ENCODE results near the gene USP47. TPM values are rescaled to one million over a fixed set of nuclear protein-coding genes. Genes with fewer than 3 reads are reported as not detected.

USP47 gene
- total and polyA plus RNA-seq, 2 of the 8 experiments (the other 6 are each of a cell fraction or from before 2014, with no cell fraction given), result 4.2 to 21.3 TPM

DNA sequence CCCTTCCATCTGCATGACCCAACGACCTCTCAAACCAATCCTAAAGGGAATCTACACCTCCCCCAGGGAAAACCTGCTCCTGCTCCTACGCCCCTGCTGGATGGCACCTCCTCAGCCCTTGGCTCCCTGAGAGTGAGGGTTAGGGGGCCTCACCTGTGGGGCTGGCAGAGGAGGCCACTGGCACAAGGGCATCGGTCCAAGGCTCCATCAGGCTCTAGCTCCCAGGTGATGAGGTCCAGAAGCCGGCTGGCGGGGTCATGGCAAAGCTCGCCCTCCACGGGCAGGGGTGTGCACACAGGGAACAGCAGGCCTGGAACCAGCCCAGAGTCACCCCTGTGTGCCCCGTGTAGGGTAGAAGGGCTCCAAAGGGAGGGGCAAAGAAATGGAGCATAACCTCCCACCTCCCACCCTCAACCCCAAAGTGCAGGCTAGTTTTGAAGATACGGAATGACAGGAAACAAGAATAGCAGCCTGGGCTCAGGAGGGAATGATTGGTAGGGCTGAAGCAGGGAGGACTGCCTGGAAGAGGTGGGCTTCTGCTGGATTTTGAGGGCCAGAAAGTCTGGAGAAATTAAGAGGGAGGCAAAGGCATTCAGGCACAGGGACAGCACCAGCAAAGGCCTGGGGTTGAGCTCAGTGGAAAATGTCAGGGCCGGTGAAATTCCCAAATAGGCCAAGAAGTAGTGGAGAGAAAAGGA, 124.0 kb downstream of the USP47 start:
- no peaks in the 10 kb centered on the region for H3K27me3 ChIP-seq (replicated peaks in 1 of 4; ENCODE audit: control insufficient read depth in 3 of 4, extremely low read depth in 1 of 4, insufficient read depth in 3 of 4, low read length in 3 of 4)
- peak overlapping the region; percentile 23; the same call in 1 of the 2 replicates for H4K8ac ChIP-seq (ENCODE audit: extremely low read depth, insufficient read depth, low read length)
- no peak overlapping the region for H2BK12ac ChIP-seq (ENCODE audit: low read depth, low read length)
- H4K5ac ChIP-seq (ENCODE audit: insufficient read length, low read depth, low read length), result no peak overlapping the region
- WGBS, 2 experiments (ENCODE audit: extremely low coverage in 1 of 2, insufficient coverage in 1 of 2, insufficient read length in 1 of 2, insufficient replicate concordance in 2 of 2, low coverage in 1 of 2, low lambda C conversion rate in 2 of 2, missing lambda C conversion rate in 1 of 2), result 88% methylated on average over 9 of the region's 10 CpGs; no CpG with 5 or more reads in 1 of the 2 experiments
- H3K4me3 ChIP-seq (ENCODE audit: extremely low read depth in 1 of 4, insufficient read depth in 2 of 4, low read depth in 3 of 4, low read length in 4 of 4), result no peak overlapping the region
- H2AK5ac ChIP-seq (ENCODE audit: low read depth, low read length), result no peak overlapping the region
- H2BK5ac ChIP-seq (ENCODE audit: low read depth, low read length), result no peak overlapping the region
- peaks cover 0 to 2% (median 0%) of the 10 kb centered on the region in 4 experiments; a peak in 3 of 8 replicates for H3K36me3 ChIP-seq (ENCODE audit: control insufficient read depth in 2 of 4, insufficient read depth in 4 of 4, low read length in 3 of 4)
- POLR2A ChIA-PET (ENCODE audit: partially characterized antibody), result no interaction called here
- H3K79me1 ChIP-seq (ENCODE audit: low read depth, low read length), result no peaks in the 10 kb centered on the region
- H2BK15ac ChIP-seq (ENCODE audit: low read length), result no peak overlapping the region
- CTCF ChIA-PET (ENCODE audit: partially characterized antibody), result interaction anchor here (0.8 to 6.2 kb wide), 23 partner anchors 9 to 283 kb away, joined by 3 to 63 read pairs (median 5); partner anchors contain the start of gene DKK3
- no peak overlapping the region for H3K18ac ChIP-seq (ENCODE audit: extremely low read depth, low read length)
- H3K4me1 ChIP-seq (replicated peaks in 1 of 4; ENCODE audit: control insufficient read depth in 3 of 4, insufficient read depth in 4 of 4, low read length in 3 of 4), result no peaks in the 10 kb centered on the region; a peak in 1 of 7 replicates
- no peak overlapping the region for H2BK20ac ChIP-seq (ENCODE audit: low read length)
- H3K4ac ChIP-seq (replicated peaks; ENCODE audit: insufficient read length, low read depth, low read length), result no peak overlapping the region
- no peaks in the 10 kb centered on the region for H3K9me3 ChIP-seq (ENCODE audit: insufficient read depth in 2 of 2, low read depth in 1 of 2, low read length in 1 of 2)
- no peak overlapping the region for H3K9ac ChIP-seq (replicated peaks in 1 of 4; ENCODE audit: extremely low read depth in 1 of 4, low read depth in 3 of 4, low read length in 3 of 4)
- H2BK120ac ChIP-seq (replicated peaks; ENCODE audit: low read depth, low read length), result no peak overlapping the region
- H3K23ac ChIP-seq (ENCODE audit: insufficient read length), result no peak overlapping the region
- H3K14ac ChIP-seq (ENCODE audit: insufficient read length), result no peak overlapping the region
- H3K56ac ChIP-seq (replicated peaks; ENCODE audit: insufficient read length, low read depth, low read length), result no peak overlapping the region
- H3K27ac ChIP-seq (ENCODE audit: low read depth, low read length), result no peak overlapping the region
- peaks cover 0 to 2% of the 10 kb centered on the region in 2 experiments for H4K20me1 ChIP-seq (replicated peaks in 1 of 2; ENCODE audit: control insufficient read depth in 1 of 2, insufficient read depth in 2 of 2, low read length in 2 of 2)
- DNase-seq (ENCODE audit: low read depth in 1 of 2, low spot score in 2 of 2) (no peak), FAIRE-seq (no peak)
- no peak overlapping the region for H4K91ac ChIP-seq (replicated peaks; ENCODE audit: insufficient read length, low read length)
- H3K4me2 ChIP-seq (ENCODE audit: insufficient read depth in 1 of 2, low read depth in 2 of 2, low read length in 2 of 2), result no peak overlapping the region
- H2AFZ ChIP-seq (ENCODE audit: low read length), result no peak overlapping the region
- no peaks in the 10 kb centered on the region for H3K79me2 ChIP-seq (ENCODE audit: control insufficient read depth in 1 of 2, insufficient read depth in 2 of 2, low read length in 2 of 2)
- no peaks in the 10 kb centered on the region for H3K23me2 ChIP-seq (ENCODE audit: low read depth, low read length)
- TF ChIP-seq NANOG (IDR thresholded peaks at IDR 0.05; ENCODE audit: insufficient read depth, low read depth, low read length, poor library complexity, severe bottlenecking), result no peak
- no peak for TF ChIP-seq RAD21 (IDR thresholded peaks at IDR 0.05 in 1 of 2, conservative IDR thresholded peaks at IDR 0.05 in 1 of 2; ENCODE audit: low read depth in 2 of 2, low read length in 2 of 2)
